Hindlimb muscle (tissue), 1 donor: ENCODE measurements around the gene PTCRA. TPM values are rescaled to one million over a fixed set of nuclear protein-coding genes. Genes with fewer than 3 reads are reported as not detected.
"Not testable (repeated sequence)": the region's sequence is repeated elsewhere in the genome, so short reads cannot be mapped to it uniquely, and the experiment has no call there.

ENCODE experiments used
- DNase-seq: peaks from one replicate; pipeline ENCODE4 v3.0.0-alpha.2; 2013
- polyA plus RNA-seq: library from polyadenylated mRNA; unstranded; fragments of 120-200 nt; gene quantifications from one replicate; pipeline ENCODE4 v1.2.1, GENCODE V29; 2013; ENCODE audit not compliant: insufficient read length

The PTCRA gene
- polyA plus RNA-seq, 1 donor: not detected

DNA sequence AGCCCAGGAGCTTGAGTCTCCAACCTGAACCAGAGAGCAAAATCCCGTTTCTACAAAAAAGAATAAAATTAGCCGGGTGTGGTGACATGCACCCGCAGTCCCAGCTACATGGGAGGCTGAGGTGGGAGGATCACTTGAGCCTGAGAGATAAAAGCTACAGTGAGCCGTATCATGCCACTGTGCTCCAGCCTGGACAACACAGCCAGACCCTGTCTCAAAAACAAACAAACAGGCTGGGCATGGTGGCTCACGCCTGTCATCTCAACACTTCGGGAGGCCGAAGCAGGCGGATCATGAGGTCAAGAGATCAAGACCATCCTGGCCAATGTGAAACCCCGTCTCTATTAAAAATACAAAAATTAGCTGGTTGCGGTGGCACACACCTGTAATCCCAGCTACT, 11.4 kb upstream of the PTCRA start:
- DNase-seq: no peak

DNA sequence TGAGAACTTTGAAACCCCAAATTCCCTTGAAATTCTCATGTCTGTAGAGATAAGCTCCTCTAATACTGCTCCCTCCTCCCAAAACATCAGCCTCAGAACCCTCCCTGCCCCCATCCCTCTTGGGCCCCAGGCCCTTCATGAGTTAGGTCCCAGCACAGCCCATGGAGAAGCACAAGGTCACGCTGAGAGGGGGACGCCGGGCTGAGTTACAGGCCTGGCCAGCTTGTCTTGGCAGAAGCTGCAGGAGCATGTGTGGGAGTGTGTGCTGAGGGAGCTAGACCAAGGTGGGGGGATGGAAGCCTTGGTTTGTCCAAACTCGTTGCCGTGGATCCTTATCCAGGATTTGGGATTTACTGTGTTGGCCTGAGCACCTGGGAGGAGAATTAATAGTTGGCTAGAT, 8.5 kb upstream of the PTCRA start:
- DNase-seq: no peak

DNA sequence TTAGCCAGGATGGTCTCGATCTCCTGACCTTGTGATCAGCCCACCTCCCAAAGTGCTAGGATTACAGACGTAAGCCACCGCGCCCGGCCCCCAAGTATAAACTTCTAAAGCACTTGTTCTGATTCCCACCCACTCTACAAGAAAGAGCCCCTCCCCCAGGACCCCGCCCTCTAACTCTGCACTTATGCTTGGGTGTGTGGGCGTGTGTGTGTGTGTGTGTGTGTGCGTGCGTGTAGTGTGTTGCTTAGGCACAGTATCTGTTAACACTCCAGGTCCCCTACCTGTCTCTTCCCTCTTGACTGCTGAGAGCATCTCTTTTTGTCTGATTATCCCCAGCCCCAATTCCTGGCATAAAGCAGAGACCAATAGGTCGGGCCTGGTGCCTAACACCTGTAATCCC, 6.0 kb upstream of the PTCRA start:
- no peak for DNase-seq

DNA sequence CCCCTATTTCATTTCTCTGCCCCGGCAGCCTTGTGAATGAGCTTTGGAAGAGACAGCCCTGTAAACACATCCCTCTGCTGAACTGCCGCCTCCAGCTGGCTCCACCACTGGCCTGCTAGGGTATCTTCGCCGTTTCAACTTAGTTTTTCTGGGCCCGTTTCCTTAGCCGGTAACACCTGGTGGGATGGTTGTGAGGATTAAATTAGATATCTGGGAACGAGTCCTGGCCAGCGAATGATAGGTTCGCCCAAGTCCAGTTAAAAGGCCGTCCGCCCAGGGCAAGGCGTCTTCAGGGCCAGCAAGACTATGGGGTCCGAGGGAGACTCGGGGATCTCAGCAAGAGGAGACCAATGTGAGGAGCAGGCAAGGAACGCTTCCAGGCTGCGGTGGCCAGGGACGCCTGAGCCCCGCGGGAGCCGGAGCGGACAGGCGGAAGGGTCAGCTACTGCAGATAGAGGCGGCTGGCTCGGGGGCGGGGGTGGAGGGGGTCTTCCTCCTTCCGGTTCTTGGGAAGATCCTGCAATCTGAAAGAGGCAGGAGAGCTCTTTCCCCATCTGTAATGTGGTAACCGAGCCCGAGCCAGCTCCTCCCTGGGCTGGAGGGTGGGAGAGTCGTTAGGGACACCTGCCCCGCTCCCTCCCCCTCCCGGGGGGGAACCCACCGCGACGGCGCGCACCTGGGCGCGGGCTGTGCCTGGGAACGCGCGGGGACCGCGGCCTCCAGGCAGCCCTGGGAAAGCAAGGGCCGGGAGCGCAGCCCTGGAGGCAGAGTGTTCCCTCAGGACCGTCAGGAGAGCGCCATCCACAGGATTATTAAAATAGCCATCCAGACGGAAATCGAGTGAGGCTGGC, 4.5 kb upstream of the PTCRA start:
- no peak for DNase-seq

DNA sequence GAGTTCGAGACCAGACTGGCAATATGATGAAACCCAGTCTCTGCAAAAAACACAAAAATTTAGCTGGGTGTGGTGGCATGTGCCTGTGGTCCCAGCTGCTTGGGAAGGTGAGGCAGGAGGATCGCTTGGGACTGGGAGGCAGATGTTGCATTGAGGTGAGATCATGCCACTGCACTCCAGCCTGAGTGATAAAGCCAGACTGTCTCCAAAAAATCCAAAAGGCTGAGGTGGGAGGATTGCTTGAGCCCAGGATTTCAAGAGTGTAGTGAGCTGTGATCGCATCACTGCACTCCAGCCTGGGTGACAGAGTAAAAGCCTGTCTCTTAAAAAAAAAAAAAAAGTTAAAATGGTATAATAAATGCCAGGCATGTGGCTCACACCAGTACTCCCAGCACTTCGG, 1.3 kb upstream of the PTCRA start:
- no peak for DNase-seq

GRCh38 chr6:42916288-42916687, 435 bp downstream of the PTCRA start:
- no peak for DNase-seq

DNA sequence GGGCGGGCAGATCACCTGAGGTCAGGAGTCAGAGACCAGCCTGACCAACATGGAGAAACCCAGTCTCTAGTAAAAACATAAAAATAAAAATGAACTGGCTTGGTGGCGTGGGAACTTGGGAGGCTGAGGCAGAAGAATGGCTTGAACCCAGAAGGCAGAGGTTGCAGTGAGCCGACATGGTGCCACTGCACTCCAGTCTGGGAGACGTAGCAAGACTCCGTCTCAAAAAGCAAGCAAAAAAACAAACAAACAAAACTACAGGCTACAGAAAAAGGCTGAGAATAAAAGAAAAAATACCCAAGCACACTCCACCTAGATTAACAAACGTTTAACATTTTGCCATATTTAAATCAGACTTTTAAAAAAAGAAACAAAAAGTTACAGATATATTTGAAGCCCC, 5.9 kb downstream of the PTCRA start:
- no peak for DNase-seq

DNA sequence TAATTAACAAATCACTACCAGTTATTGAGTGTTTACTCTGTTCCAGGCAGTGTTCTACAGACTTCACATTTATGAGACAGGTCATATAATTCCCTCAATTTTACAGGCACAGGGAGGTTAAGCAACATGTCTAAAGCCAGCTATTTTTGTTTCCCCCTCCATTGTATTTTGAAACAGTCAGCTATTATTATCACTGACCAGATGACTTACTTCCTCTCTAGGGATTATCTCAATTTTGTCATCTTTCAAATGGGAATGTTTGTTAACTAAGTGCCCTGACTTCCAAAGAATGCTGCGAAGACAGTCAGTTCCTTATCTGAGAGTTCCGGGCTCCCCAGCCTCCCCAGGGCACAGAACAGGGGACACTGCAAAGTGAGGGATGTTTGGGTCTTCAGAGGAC, 7.8 kb downstream of the PTCRA start:
- DNase-seq: no peak

- no peak for DNase-seq
Observed at GRCh38 chr6:42925248-42925857, 9.5 kb downstream of the PTCRA start.

- peak; percentile 96 for DNase-seq
Observed at GRCh38 chr6:42928986-42929820, 13.3 kb downstream of the PTCRA start, which contains the start of gene CNPY3. CNPY3 (plus strand) TSS chr6:42929480; CDS start chr6:42929571, 91 bp downstream.

DNA sequence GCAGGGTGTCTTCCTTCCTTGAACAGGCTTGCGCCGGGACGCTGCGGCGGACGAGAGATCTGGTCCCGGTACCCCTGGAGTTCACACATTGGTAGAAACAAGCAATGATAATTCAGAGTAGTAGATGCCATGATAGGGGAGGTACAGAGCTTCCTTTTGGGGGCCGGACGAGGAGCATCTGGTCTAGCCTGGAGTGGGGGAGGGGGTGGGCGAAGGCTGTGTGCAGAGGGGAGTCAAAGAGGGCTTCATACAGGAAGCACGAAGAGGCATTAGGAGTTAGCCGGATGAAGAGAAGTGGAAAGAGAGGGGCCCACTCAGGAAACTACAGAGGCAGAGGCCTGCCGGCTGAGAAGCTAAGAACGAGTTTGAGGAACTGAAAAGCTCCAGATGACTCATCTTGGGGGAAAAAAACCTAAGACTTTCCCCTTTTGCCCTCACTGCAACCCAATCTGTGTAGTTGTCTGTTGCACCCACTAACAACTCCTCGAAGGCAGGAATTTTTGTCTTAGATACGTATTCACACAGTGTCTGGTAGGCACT, 14.0 kb downstream of the PTCRA start:
- DNase-seq: peak; percentile 71

GRCh38 chr6:42932412-42932811, 16.6 kb downstream of the PTCRA start:
- no peak for DNase-seq

- no peak for DNase-seq
Observed at GRCh38 chr6:42933205-42933604, 17.4 kb downstream of the PTCRA start.

DNA sequence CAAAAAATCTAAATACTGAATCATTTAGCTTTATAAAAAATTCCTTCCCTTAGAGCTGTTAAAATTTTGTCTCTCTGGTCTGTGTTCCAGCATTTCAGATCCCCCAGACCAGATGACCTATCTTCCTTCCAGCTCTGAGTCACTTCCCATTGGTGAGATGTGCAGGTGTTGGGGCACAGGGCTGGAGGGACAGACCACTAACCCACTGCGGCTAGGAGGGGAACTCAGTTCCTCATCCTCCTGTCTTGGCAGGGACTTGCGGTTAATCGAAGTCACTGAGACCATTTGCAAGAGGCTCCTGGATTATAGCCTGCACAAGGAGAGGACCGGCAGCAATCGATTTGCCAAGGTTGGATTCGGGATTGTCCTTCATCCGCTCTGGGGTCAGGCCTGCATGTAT, 19.5 kb downstream of the PTCRA start:
- no peak for DNase-seq

GRCh38 chr6:42936398-42936797, 20.5 kb downstream of the PTCRA start:
- DNase-seq: no peak

- DNase-seq: no peak
Observed at GRCh38 chr6:42937548-42938427, 21.9 kb downstream of the PTCRA start.

GRCh38 chr6:42938428-42938796, 22.6 kb downstream of the PTCRA start:
- no peak for DNase-seq

DNA sequence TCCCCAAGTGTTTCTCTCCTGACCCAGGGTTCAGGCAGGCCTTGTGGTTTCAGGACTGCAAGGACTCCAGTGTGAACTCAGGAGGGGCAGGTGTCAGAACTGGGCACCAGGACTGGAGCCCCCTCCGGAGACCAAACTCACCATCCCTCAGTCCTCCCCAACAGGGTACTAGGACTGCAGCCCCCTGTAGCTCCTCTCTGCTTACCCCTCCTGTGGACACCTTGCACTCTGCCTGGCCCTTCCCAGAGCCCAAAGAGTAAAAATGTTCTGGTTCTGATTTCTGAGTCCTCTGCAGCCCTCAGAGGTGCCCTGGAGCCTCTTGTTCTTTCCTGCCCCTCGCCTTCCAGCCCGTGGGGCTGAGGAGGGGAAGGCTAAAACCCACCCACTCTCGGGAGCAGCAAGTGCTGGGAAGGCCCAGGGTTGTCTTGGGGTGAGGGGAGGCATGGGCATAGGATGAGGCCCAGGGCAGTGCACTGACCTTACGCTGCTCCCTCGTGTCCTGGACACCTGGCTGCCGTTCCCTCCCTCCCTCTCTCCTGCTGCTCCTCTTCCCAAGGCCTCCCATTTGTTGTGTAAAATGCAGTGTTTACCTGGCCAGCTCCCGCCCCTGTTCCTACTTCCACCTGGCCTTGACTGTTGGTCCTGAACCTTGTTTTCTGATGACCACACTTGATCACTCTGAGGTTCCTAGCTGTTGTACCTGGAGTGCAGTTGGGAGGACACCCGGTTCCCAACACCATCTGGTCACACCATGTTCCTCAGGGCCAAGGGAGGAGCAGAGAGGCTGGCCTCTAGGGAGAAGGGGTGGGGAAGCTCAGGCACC, 23.3 kb downstream of the PTCRA start:
- no peak for DNase-seq

DNA sequence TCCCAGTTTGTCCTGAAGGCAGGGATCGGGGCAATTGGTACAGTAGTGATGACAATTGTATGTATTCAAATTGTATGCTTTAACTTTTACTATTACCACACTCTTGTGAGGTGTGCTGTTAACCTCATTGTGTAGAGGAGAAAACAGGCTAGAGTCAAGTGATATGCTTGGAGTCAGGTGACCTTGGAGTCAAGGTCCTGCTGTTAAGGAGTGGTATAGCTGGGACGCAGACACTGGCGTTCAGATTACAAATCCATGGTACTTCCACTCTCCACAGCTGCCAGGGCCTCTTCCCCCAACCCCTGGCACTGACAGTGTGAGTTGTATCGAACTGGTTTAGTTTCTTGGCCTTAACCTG, 23.9 kb downstream of the PTCRA start:
- no peak for DNase-seq

DNA sequence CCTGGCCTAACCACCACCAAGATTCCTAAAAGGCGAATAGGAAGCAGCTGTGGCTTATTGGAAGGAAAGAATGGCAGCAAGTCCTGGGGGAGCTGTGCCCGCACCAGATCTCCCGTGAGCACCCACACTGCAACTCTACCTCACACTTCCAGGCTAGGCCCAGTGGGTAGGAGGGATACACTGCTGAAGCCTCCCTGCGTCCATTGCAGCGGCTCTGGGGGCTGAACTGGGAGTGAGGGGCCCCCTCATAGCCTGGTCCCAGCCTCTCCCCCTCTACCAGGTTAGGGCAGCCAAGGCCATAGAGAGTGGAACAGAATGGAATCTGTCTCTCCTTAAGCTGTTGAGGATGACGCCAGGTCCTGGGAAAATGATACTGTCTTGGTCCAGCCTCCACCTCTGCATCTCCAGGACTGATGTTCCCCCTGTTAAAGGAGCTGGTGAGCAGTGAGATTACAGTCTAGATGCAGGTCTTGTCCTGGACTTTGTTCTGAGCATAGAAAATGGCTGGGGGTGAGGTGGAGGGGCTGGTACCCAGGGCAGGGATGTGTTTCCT, 24.7 kb downstream of the PTCRA start:
- DNase-seq: no peak

- not testable (repeated sequence) for DNase-seq
Observed at GRCh38 chr6:42941356-42941755, 25.5 kb downstream of the PTCRA start.
